OCI-LY1 (cell line): Measurements from ENCODE around the gene RAB22A.

Source experiments
- H2AFZ ChIP-seq: fragments of 200-600 bp; sonication (generic), shearing (Covaris generic); 2 replicates; pipeline ENCODE4 v1.6.0; 2014; ENCODE audit warnings: antibody characterized with exemption, mild to moderate bottlenecking, low read length
- H3F3A ChIP-seq: fragments of 200-600 bp; sonication (generic), shearing (Covaris generic); 2 replicates; pipeline ENCODE4 v1.6.0; 2014; ENCODE audit warnings: mild to moderate bottlenecking, antibody characterized with exemption, low read length, moderate library complexity; ENCODE audit not compliant: insufficient read depth
- H3K27ac ChIP-seq: fragments of 200-600 bp; sonication (generic); 2 replicates; pipeline ENCODE4 v1.5.1; 2014; ENCODE audit warnings: low read length, mixed run types, mild to moderate bottlenecking, low read depth; ENCODE audit not compliant: poor library complexity, severe bottlenecking
- H3K27me3 ChIP-seq: fragments of 200-600 bp; sonication (generic); 2 replicates; pipeline ENCODE4 v1.6.0; 2014; ENCODE audit warnings: antibody characterized with exemption, mild to moderate bottlenecking, low read length, moderate library complexity; ENCODE audit not compliant: insufficient read depth
- H3K36me3 ChIP-seq: fragments of 200-600 bp; sonication (generic); 2 replicates; pipeline ENCODE4 v1.6.1; 2014; ENCODE audit warnings: mild to moderate bottlenecking, antibody characterized with exemption, low read length, moderate library complexity, mixed read lengths; ENCODE audit not compliant: insufficient read depth
- H3K4me1 ChIP-seq: fragments of 200-600 bp; sonication (generic); 2 replicates; pipeline ENCODE4 v1.5.1; 2014; ENCODE audit warnings: mild to moderate bottlenecking, low read length, moderate library complexity; ENCODE audit not compliant: insufficient read depth, severe bottlenecking
- H3K4me2 ChIP-seq: fragments of 200-600 bp; sonication (generic), shearing (Covaris generic); 2 replicates; pipeline ENCODE4 v1.6.1; 2014; ENCODE audit warnings: low read length
- H3K4me3 ChIP-seq: fragments of 200-600 bp; sonication (generic); 2 replicates; pipeline ENCODE4 v1.5.1; 2014; ENCODE audit warnings: low read length, low read depth, mild to moderate bottlenecking, mixed read lengths; ENCODE audit not compliant: poor library complexity, severe bottlenecking
- H3K79me2 ChIP-seq: fragments of 200-600 bp; shearing (Covaris generic); 2 replicates; pipeline ENCODE4 v1.6.1; 2016; ENCODE audit warnings: mixed run types, low read length, mixed read lengths; ENCODE audit not compliant: insufficient read depth
- H3K9ac ChIP-seq: fragments of 200-600 bp; sonication (generic), shearing (Covaris generic); 2 replicates; pipeline ENCODE4 v1.6.1; 2014; ENCODE audit warnings: mild to moderate bottlenecking, low read length, mixed read lengths
- H3K9me2 ChIP-seq: fragments of 200-600 bp; sonication (generic), shearing (Covaris generic); 2 replicates; pipeline ENCODE4 v1.6.1; 2014; ENCODE audit warnings: low read depth, mild to moderate bottlenecking, low read length, mixed read lengths
- H3K9me3 ChIP-seq: fragments of 200-600 bp; shearing (Covaris generic); 2 replicates; pipeline ENCODE4 v1.6.1; 2014; ENCODE audit warnings: low read length, mixed read lengths
- H4K20me1 ChIP-seq: fragments of 200-600 bp; sonication (generic), shearing (Covaris generic); 2 replicates; pipeline ENCODE4 v1.6.0; 2016; ENCODE audit warnings: mild to moderate bottlenecking, low read length; ENCODE audit not compliant: insufficient read depth
- CTCF ChIP-seq: fragments of 200-600 bp; sonication (generic), shearing (Covaris generic); IDR thresholded peaks from 2 replicates; pipeline ENCODE4 v1.5.1; 2017; ENCODE audit warnings: mild to moderate bottlenecking, antibody characterized with exemption, low read length, moderate library complexity, mixed read lengths
- EZH2 ChIP-seq: fragments of 200-600 bp; sonication (generic), shearing (Covaris generic); IDR thresholded peaks from 2 replicates; pipeline ENCODE4 v1.8.0; 2017; ENCODE audit warnings: borderline replicate concordance, mixed run types, mild to moderate bottlenecking, antibody characterized with exemption, low read length, moderate library complexity, mixed read lengths

RAB22A gene

GRCh38 chr20:58313396-58313795, 3.9 kb downstream of the RAB22A start:
- no peak overlapping the region for H3K9ac ChIP-seq
- H3K27ac ChIP-seq, result no peak overlapping the region
- H3K4me3 ChIP-seq, result no peak overlapping the region
- no peak overlapping the region for H3K4me2 ChIP-seq
- H3K9me2 ChIP-seq, result no peaks in the 10 kb centered on the region
- no peak for TF ChIP-seq CTCF
- no peak for TF ChIP-seq EZH2
- peaks cover 12% of the 10 kb centered on the region for H3K79me2 ChIP-seq
- H3K27me3 ChIP-seq, result no peaks in the 10 kb centered on the region
- no peaks in the 10 kb centered on the region for H4K20me1 ChIP-seq
- no peak overlapping the region for H2AFZ ChIP-seq
- H3F3A ChIP-seq, result no peaks in the 10 kb centered on the region
- peaks cover 52% of the 10 kb centered on the region for H3K36me3 ChIP-seq
- H3K4me1 ChIP-seq, result peaks cover 32% of the 10 kb centered on the region
- H3K9me3 ChIP-seq, result no peaks in the 10 kb centered on the region

- no peaks in the 10 kb centered on the region for H3F3A ChIP-seq
- H3K36me3 ChIP-seq, result peaks cover 18% of the 10 kb centered on the region
- H3K27ac ChIP-seq, result no peak overlapping the region
- H2AFZ ChIP-seq, result no peak overlapping the region
- H3K79me2 ChIP-seq, result peaks cover 59% of the 10 kb centered on the region
- H3K4me3 ChIP-seq, result no peak overlapping the region
- no peaks in the 10 kb centered on the region for H3K27me3 ChIP-seq
- no peak overlapping the region for H3K9ac ChIP-seq
- no peaks in the 10 kb centered on the region for H3K9me3 ChIP-seq
- no peaks in the 10 kb centered on the region for H3K9me2 ChIP-seq
- no peaks in the 10 kb centered on the region for H3K4me1 ChIP-seq
- TF ChIP-seq EZH2, result no peak
- TF ChIP-seq CTCF, result no peak
- no peak overlapping the region for H3K4me2 ChIP-seq
- H4K20me1 ChIP-seq, result no peaks in the 10 kb centered on the region
These were observed 11.7 kb downstream of the RAB22A start for GRCh38 chr20:58321205-58321604.

- H3K9me3 ChIP-seq, result no peaks in the 10 kb centered on the region
- H3K79me2 ChIP-seq, result peaks cover 67% of the 10 kb centered on the region
- H3K9ac ChIP-seq, result no peak overlapping the region
- no peaks in the 10 kb centered on the region for H3K27me3 ChIP-seq
- TF ChIP-seq CTCF (no peak), EZH2 (no peak)
- no peaks in the 10 kb centered on the region for H3K9me2 ChIP-seq
- H3F3A ChIP-seq, result no peaks in the 10 kb centered on the region
- peaks cover 9% of the 10 kb centered on the region for H3K36me3 ChIP-seq
- H3K4me1 ChIP-seq, result no peaks in the 10 kb centered on the region
- no peak overlapping the region for H2AFZ ChIP-seq
- no peaks in the 10 kb centered on the region for H4K20me1 ChIP-seq
- H3K4me3 ChIP-seq, result no peak overlapping the region
- H3K4me2 ChIP-seq, result no peak overlapping the region
- no peak overlapping the region for H3K27ac ChIP-seq
These were observed 12.6 kb downstream of the RAB22A start for GRCh38 chr20:58322083-58322482.
